HepG2 (cell line): ENCODE data around the gene DLX6. TPM values are rescaled to one million over a fixed set of nuclear protein-coding genes. Genes with fewer than 3 reads are reported as not detected.

Source experiments
- AKAP8 ChIP-seq: sonication (generic); formaldehyde crosslinking; IDR thresholded peaks from 2 replicates; pipeline ENCODE4 v1.5.1; 2020; ENCODE audit warnings: mild to moderate bottlenecking, missing genetic modification reagents
- FOXP1 ChIP-seq, 2 experiments: fragments of 450-650 bp in 1 of 2; IDR thresholded peaks; 2 replicates each; pipeline ENCODE4 v1.6.1; 2017 to 2018; ENCODE audit warnings: antibody characterized with exemption in 1 of 2
- KAT7 ChIP-seq: IDR thresholded peaks from 2 replicates; pipeline ENCODE4 v1.6.1; 2018; ENCODE audit warnings: borderline replicate concordance, missing compliant biosample characterization
- SMC3 ChIP-seq: IDR thresholded peaks from 2 replicates; pipeline ENCODE4 v1.6.1; 2011; ENCODE audit warnings: low read length, improper control_type of control experiment
- SP2 ChIP-seq: sonication (generic); formaldehyde crosslinking; IDR thresholded peaks from 2 replicates; pipeline ENCODE4 v1.5.1; 2020; ENCODE audit warnings: mild to moderate bottlenecking, missing genetic modification reagents
- ZBTB42 ChIP-seq: sonication (generic); formaldehyde crosslinking; IDR thresholded peaks from 2 replicates; pipeline ENCODE4 v1.5.0; 2020; ENCODE audit warnings: mild to moderate bottlenecking, missing genetic modification reagents
- ZNF749 ChIP-seq: sonication (generic); formaldehyde crosslinking; IDR thresholded peaks from 2 replicates; pipeline ENCODE4 v1.8.0; 2022; ENCODE audit warnings: mild to moderate bottlenecking, missing genetic modification reagents, moderate library complexity, borderline replicate concordance
- polyA plus RNA-seq, 8 experiments: library from polyadenylated mRNA; depleted of rRNA in 3 of 8; stranded (reverse) in 7 of 8; unstranded in 1 of 8; fragments of >200 nt; fragmentation: Illumina TruSeq in 4 of 8; extraction: Trizol in 4 of 8; gene quantifications; 2 replicates each; pipeline versions ENCODE4 v1.2.1 to v1.2.3, GENCODE V29; 2011 to 2016; ENCODE audit warnings: low read depth in 4 of 8, missing spikeins in 1 of 8, mixed read lengths in 1 of 8; ENCODE audit not compliant: insufficient read depth in 1 of 8
- total RNA-seq, 5 experiments: library from RNA; depleted of rRNA; stranded (reverse); fragments of >200 nt; fragmentation: Illumina TruSeq; extraction: Trizol; gene quantifications; 2 replicates each; pipeline ENCODE4 v1.2.3, GENCODE V29; 2016; ENCODE audit warnings: low read depth in 1 of 5
- TF ChIP-seq, protein P1 (sequence below): IDR thresholded peaks from 2 replicates; pipeline ENCODE4 v1.6.1; 2016; ENCODE audit warnings: control low read depth
- TF ChIP-seq, protein P2 (sequence below): sonication (generic); formaldehyde crosslinking; IDR thresholded peaks from 2 replicates; pipeline ENCODE4 v1.4.0; 2020; ENCODE audit warnings: missing genetic modification reagents, borderline replicate concordance
- TF ChIP-seq, protein P3 (sequence below): sonication (generic); formaldehyde crosslinking; IDR thresholded peaks from 2 replicates; pipeline ENCODE4 v1.5.0; 2020; ENCODE audit warnings: mild to moderate bottlenecking, missing genetic modification reagents, borderline replicate concordance
- TF ChIP-seq, protein P4 (sequence below): sonication (generic); formaldehyde crosslinking; IDR thresholded peaks from 2 replicates; pipeline ENCODE4 v1.4.0; 2020; ENCODE audit warnings: mild to moderate bottlenecking, missing genetic modification reagents
- TF ChIP-seq, protein P5 (sequence below): sonication (generic); formaldehyde crosslinking; IDR thresholded peaks from 2 replicates; pipeline ENCODE4 v1.5.0; 2020; ENCODE audit warnings: missing genetic modification reagents, mild to moderate bottlenecking, borderline replicate concordance

Gene DLX6
- total and polyA plus RNA-seq, 2 of the 13 experiments (the other 11 are each of a cell fraction or from before 2014, with no cell fraction given) = 3.5 to 5.5 TPM

DNA sequence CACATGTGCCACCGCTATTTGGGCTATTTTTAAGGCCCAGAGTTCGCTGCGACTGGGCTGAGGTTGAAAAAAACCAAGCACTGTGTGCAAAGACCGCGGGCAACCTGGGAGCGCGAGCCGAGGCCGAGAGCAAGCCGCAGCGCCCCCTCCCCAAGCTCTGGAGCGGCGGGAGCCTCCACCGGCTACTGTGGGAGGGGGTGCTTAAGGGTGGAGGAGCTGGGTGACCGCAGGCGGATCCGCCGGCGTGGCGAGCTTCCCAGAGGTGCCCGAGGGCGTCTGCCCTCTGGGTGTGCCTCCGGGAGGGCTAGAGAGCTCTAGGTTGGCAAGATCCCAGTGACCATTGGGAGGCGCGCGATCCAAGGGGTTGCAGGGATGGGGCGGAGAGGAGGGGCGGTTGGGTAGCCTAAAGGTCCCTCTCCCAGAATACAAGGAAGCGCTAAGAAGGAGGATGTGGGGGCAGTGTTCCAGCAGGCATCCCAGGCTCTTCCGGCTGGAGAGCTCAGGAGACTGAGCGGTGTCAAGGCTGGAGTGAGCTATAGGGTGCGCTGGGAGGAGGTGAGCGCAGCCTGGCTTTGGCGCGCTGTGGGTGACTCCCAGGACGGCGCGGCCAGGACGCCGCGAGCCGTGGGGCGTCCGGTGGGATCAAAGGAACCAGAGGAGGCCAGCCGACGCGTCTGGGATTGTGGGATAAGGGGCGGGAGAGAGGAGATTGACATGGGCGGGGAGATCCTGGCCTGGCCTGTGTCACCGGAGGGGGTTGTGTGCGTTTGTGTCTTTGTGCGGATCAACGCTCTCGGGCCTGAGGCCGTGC is 11.2 kb downstream of the DLX6 start (continued):
- no peak for TF ChIP-seq ZNF749
- no peak for TF ChIP-seq AKAP8
- no peak for TF ChIP-seq SP2 (CRISPR knock-in tag)
- TF ChIP-seq, protein P1, sequence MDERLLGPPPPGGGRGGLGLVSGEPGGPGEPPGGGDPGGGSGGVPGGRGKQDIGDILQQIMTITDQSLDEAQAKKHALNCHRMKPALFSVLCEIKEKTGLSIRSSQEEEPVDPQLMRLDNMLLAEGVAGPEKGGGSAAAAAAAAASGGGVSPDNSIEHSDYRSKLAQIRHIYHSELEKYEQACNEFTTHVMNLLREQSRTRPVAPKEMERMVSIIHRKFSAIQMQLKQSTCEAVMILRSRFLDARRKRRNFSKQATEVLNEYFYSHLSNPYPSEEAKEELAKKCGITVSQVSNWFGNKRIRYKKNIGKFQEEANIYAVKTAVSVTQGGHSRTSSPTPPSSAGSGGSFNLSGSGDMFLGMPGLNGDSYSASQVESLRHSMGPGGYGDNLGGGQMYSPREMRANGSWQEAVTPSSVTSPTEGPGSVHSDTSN (CRISPR knock-in tag) = peak; percentile 40; the same call in 1 of the 2 replicates
- TF ChIP-seq, protein P2, sequence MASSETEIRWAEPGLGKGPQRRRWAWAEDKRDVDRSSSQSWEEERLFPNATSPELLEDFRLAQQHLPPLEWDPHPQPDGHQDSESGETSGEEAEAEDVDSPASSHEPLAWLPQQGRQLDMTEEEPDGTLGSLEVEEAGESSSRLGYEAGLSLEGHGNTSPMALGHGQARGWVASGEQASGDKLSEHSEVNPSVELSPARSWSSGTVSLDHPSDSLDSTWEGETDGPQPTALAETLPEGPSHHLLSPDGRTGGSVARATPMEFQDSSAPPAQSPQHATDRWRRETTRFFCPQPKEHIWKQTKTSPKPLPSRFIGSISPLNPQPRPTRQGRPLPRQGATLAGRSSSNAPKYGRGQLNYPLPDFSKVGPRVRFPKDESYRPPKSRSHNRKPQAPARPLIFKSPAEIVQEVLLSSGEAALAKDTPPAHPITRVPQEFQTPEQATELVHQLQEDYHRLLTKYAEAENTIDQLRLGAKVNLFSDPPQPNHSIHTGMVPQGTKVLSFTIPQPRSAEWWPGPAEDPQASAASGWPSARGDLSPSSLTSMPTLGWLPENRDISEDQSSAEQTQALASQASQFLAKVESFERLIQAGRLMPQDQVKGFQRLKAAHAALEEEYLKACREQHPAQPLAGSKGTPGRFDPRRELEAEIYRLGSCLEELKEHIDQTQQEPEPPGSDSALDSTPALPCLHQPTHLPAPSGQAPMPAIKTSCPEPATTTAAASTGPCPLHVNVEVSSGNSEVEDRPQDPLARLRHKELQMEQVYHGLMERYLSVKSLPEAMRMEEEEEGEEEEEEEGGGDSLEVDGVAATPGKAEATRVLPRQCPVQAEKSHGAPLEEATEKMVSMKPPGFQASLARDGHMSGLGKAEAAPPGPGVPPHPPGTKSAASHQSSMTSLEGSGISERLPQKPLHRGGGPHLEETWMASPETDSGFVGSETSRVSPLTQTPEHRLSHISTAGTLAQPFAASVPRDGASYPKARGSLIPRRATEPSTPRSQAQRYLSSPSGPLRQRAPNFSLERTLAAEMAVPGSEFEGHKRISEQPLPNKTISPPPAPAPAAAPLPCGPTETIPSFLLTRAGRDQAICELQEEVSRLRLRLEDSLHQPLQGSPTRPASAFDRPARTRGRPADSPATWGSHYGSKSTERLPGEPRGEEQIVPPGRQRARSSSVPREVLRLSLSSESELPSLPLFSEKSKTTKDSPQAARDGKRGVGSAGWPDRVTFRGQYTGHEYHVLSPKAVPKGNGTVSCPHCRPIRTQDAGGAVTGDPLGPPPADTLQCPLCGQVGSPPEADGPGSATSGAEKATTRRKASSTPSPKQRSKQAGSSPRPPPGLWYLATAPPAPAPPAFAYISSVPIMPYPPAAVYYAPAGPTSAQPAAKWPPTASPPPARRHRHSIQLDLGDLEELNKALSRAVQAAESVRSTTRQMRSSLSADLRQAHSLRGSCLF (CRISPR knock-in tag) = no peak
- TF ChIP-seq FOXP1 (IDR thresholded peaks at IDR 0.05) = no peak
- no peak for TF ChIP-seq FOXP1 (CRISPR knock-in tag; IDR thresholded peaks at IDR 0.05)
- TF ChIP-seq KAT7 (CRISPR knock-in tag) = peak; percentile 35; the same call in 1 of the 2 replicates
- TF ChIP-seq, protein P3, sequence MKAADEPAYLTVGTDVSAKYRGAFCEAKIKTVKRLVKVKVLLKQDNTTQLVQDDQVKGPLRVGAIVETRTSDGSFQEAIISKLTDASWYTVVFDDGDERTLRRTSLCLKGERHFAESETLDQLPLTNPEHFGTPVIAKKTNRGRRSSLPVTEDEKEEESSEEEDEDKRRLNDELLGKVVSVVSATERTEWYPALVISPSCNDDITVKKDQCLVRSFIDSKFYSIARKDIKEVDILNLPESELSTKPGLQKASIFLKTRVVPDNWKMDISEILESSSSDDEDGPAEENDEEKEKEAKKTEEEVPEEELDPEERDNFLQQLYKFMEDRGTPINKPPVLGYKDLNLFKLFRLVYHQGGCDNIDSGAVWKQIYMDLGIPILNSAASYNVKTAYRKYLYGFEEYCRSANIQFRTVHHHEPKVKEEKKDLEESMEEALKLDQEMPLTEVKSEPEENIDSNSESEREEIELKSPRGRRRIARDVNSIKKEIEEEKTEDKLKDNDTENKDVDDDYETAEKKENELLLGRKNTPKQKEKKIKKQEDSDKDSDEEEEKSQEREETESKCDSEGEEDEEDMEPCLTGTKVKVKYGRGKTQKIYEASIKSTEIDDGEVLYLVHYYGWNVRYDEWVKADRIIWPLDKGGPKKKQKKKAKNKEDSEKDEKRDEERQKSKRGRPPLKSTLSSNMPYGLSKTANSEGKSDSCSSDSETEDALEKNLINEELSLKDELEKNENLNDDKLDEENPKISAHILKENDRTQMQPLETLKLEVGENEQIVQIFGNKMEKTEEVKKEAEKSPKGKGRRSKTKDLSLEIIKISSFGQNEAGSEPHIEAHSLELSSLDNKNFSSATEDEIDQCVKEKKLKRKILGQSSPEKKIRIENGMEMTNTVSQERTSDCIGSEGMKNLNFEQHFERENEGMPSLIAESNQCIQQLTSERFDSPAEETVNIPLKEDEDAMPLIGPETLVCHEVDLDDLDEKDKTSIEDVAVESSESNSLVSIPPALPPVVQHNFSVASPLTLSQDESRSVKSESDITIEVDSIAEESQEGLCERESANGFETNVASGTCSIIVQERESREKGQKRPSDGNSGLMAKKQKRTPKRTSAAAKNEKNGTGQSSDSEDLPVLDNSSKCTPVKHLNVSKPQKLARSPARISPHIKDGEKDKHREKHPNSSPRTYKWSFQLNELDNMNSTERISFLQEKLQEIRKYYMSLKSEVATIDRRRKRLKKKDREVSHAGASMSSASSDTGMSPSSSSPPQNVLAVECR (CRISPR knock-in tag) = no peak; the same call in 1 of the 2 replicates
- TF ChIP-seq, protein P4, sequence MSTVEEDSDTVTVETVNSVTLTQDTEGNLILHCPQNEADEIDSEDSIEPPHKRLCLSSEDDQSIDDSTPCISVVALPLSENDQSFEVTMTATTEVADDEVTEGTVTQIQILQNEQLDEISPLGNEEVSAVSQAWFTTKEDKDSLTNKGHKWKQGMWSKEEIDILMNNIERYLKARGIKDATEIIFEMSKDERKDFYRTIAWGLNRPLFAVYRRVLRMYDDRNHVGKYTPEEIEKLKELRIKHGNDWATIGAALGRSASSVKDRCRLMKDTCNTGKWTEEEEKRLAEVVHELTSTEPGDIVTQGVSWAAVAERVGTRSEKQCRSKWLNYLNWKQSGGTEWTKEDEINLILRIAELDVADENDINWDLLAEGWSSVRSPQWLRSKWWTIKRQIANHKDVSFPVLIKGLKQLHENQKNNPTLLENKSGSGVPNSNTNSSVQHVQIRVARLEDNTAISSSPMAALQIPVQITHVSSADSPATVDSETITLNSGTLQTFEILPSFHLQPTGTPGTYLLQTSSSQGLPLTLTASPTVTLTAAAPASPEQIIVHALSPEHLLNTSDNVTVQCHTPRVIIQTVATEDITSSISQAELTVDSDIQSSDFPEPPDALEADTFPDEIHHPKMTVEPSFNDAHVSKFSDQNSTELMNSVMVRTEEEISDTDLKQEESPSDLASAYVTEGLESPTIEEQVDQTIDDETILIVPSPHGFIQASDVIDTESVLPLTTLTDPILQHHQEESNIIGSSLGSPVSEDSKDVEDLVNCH (CRISPR knock-in tag) = no peak
- TF ChIP-seq, protein P5, sequence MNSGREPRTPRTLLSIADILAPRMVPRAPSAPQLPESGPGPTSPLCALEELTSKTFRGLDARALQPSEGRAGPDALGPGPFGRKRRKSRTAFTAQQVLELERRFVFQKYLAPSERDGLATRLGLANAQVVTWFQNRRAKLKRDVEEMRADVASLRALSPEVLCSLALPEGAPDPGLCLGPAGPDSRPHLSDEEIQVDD (CRISPR knock-in tag) = no peak; the same call in 1 of the 2 replicates
- no peak for TF ChIP-seq SMC3
- no peak for TF ChIP-seq ZBTB42 (CRISPR knock-in tag)
